NCI-H1694 treated with DMSO at 0.1 percent for 48 hours (cell line): ENCODE measurements around the gene TPM3.
A peak's percentile ranks its signal among the peaks of the same experiment; 100 is the strongest.
"Not testable (repeated sequence)": the region's sequence is repeated elsewhere in the genome, so short reads cannot be mapped to it uniquely, and the experiment has no call there.

ENCODE experiments used
- DNase-seq: peaks from one replicate; lab custom pipeline; 2025; lab: John Stamatoyannopoulos, UW

The TPM3 gene

GRCh38 chr1:154205778-154206177 is 13.9 kb upstream of the TPM3 start:
- not testable (repeated sequence) for DNase-seq

- DNase-seq = peak; percentile 76
Observed at GRCh38 chr1:154199563-154199879, 7.6 kb upstream of the TPM3 start.

- DNase-seq = peak; percentile 89
Observed at GRCh38 chr1:154198756-154199562, 7.1 kb upstream of the TPM3 start.

GRCh38 chr1:154193821-154194220 is 1.9 kb upstream of the TPM3 start:
- no peak for DNase-seq

- DNase-seq = no peak
Observed at GRCh38 chr1:154192476-154192875, 576 bp upstream of the TPM3 start.

- DNase-seq = no peak
Observed at GRCh38 chr1:154190550-154190949, 1.4 kb downstream of the TPM3 start.

GRCh38 chr1:154186852-154187501 is 4.9 kb downstream of the TPM3 start:
- no peak for DNase-seq

- peak; percentile 81 for DNase-seq
Observed at GRCh38 chr1:154186177-154186576, 5.7 kb downstream of the TPM3 start.

GRCh38 chr1:154183046-154183915 is 8.6 kb downstream of the TPM3 start:
- peak; percentile 99 for DNase-seq

- peak; percentile 75 for DNase-seq
Observed at GRCh38 chr1:154182344-154183045, 9.4 kb downstream of the TPM3 start.

GRCh38 chr1:154181944-154182343 is 10.0 kb downstream of the TPM3 start:
- no peak for DNase-seq

- no peak for DNase-seq
Observed at GRCh38 chr1:154179946-154180687, 11.8 kb downstream of the TPM3 start.

- no peak for DNase-seq
Observed at GRCh38 chr1:154178911-154179811, 12.7 kb downstream of the TPM3 start.

- no peak for DNase-seq
Observed at GRCh38 chr1:154178013-154178412, 13.9 kb downstream of the TPM3 start.

GRCh38 chr1:154176337-154176736 is 15.6 kb downstream of the TPM3 start:
- DNase-seq = no peak

- no peak for DNase-seq
Observed at GRCh38 chr1:154174654-154175053, 17.2 kb downstream of the TPM3 start.

- no peak for DNase-seq
Observed at GRCh38 chr1:154171880-154172279, 20.0 kb downstream of the TPM3 start.

- DNase-seq = no peak
Observed at GRCh38 chr1:154171223-154171583, 20.7 kb downstream of the TPM3 start.

GRCh38 chr1:154170547-154171222 is 21.2 kb downstream of the TPM3 start:
- no peak for DNase-seq

- DNase-seq = no peak
Observed at GRCh38 chr1:154167461-154167860, 24.4 kb downstream of the TPM3 start.
